HAP-1 (cell line): Measurements from ENCODE around the gene HOXA9.

Source experiments
- DNase-seq, 2 experiments: peaks; one replicate each; pipeline ENCODE4 v3.0.0-alpha.2; 2016 to 2020; ENCODE audit warnings: low spot score in 2 of 2
- H3K27me3 ChIP-seq: fragments of 250-450 bp; sonication (Bioruptor Pico); 2 replicates; pipeline ENCODE4 v1.5.1; 2020; ENCODE audit warnings: low read depth, mild to moderate bottlenecking, moderate library complexity
- H3K36me3 ChIP-seq: fragments of 250-450 bp; sonication (Bioruptor Pico); replicated peaks from 2 replicates; pipeline ENCODE4 v1.5.1; 2020; ENCODE audit warnings: mild to moderate bottlenecking
- H3K4me1 ChIP-seq: fragments of 250-450 bp; sonication (Bioruptor Pico); 2 replicates; pipeline ENCODE4 v1.5.1; 2020; ENCODE audit warnings: mild to moderate bottlenecking
- H3K4me3 ChIP-seq: fragments of 250-450 bp; sonication (Bioruptor Pico); 2 replicates; pipeline ENCODE4 v1.5.1; 2020; ENCODE audit warnings: mild to moderate bottlenecking, moderate library complexity
- H3K9me3 ChIP-seq: fragments of 250-450 bp; sonication (Bioruptor Pico); 2 replicates; pipeline ENCODE4 v1.5.1; 2020; ENCODE audit warnings: mild to moderate bottlenecking, moderate library complexity
- in situ Hi-C: fragments of 300-500 bp; cut with MboI; formaldehyde crosslinking; loops from 3 replicates; pipeline ENCODE4 v1.14.3; 2020; ENCODE audit warnings: low sequenced_read_pairs, inconsistent platforms, mixed read lengths

The HOXA9 gene

DNA sequence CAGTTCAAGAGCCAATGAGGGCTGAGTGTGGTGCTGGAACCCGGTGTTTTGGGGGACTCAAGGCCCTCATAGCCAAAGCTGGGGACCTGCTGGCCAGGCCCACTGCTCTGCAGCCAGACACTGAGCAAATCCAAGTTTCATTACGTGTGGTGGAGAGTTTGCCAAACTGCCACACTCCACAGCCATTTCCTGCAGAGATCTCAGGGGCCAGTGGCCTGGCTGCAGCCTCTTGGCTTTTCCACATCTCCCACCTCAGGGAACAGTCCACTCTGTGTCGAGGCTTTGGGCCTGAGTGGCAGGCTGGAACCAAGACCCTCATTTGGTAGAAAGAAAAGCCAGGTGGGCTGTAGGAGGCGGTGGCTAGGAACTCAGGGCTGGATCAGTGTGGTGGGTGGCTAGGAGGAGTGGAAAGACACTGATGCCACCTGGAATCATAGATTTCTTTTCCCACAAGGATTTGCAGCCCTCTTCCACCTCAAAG is 16.5 kb upstream of the HOXA9 start:
- no peaks in the 10 kb centered on the region for H3K27me3 ChIP-seq
- H3K9me3 ChIP-seq, result no peaks in the 10 kb centered on the region
- H3K4me1 ChIP-seq, result peaks cover 25% of the 10 kb centered on the region
- in situ Hi-C loops, result no loop called here
- H3K4me3 ChIP-seq, result no peak overlapping the region
- peaks cover 12% of the 10 kb centered on the region for H3K36me3 ChIP-seq
- DNase-seq, result peak in 1 of 2 experiments; percentile 7

DNA sequence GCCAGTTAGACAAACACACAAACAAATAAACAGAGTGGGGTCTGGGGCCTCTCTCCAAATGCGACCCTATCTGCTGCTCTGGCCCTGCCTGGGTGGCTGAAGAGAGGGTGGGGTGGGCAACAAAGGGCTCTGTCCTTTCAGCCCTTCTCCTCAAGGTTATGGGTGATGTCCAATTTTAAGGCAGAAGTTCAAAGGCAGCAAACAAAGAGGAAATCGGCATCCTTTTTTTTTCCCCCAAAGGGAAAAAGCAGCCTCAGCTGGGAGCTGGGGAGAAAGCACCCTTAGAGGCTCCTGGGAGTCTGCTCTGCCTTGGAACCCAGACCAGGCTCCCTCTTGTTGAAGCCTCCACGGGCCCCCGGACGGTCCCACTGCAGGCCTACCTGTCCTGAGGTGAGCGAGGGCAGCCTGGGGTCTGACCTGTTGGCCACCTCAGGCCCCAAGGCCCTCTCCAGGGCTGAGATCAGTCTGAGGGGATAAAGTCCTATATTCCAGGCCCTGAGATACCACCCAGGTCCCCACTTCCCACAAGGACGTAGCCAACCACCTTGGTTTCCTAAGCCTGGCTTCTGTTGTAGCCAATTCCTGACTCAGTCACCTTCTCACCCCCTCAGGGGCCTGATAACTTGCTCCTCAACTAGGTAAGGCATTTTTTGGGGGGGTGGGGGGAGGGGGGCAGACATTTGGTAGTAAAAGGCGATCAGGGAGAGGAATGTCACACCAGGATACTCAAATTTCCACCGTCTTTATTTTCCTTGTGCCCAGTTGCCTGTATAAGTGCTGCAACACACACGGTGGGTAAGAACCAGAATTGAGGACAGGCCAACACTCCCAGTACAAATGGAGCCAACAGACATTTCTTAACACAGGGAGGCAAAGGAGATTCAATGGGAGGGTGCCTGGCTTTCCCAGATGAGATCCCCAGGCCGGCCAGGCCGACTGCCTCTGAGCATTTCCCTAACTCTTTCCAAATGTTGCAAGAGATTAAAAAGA is 15.4 kb upstream of the HOXA9 start:
- H3K9me3 ChIP-seq, result no peaks in the 10 kb centered on the region
- in situ Hi-C loops, result no loop called here

DNA sequence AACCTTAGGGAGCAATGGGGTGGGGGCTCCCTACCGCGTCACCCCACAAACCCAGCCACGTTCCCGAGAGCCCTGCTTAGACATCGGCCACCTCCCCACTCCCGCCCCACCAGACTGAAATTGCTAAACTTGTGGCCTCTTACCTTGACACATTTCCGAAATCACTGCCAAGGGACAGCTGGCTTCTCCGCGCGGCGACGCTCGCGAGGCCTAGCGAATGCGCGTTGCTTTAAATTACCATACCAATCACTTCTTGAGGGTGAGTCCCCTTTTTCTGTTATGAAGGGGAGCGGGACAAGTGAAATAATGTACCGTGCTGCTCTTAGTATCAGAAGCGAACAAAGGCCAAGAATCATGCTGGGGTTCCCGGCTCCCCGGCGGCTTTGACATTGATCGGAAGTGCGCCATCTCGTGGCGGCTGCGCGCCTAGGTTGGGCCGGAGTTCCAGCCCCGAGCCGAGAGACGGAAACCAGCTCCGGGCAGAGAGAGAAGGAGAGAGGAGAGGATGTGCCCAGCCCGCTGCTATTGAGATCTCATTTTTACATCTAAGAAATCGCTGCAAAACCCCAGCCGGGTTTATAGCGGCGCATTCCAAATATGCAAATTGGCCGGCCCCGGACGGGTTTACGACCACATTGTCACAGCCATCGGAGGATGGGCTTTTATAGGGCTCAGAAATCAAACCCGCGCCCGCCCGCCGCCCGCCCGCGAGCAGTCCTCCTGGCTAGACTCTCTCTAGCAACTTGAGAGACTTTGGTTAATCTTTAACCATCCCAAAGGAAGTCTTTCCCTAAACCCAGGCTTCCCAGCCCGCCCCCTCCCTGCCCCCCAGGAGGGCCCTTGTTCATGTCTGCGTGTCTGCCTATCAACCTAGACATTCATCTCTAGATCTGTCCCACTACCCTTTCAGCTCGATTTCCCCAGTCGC is 14.4 kb upstream of the HOXA9 start:
- in situ Hi-C loops, result no loop called here
- no peaks in the 10 kb centered on the region for H3K27me3 ChIP-seq

More for the DNA sequence above, 15.4 kb upstream of the HOXA9 start:
- H3K4me1 ChIP-seq, result peaks cover 23% of the 10 kb centered on the region
- H3K36me3 ChIP-seq, result peaks cover 12% of the 10 kb centered on the region
- H3K27me3 ChIP-seq, result no peaks in the 10 kb centered on the region
- DNase-seq, result peak in 1 of 2 experiments; percentile 8
- H3K4me3 ChIP-seq, result peak overlapping the region; percentile 26

DNA sequence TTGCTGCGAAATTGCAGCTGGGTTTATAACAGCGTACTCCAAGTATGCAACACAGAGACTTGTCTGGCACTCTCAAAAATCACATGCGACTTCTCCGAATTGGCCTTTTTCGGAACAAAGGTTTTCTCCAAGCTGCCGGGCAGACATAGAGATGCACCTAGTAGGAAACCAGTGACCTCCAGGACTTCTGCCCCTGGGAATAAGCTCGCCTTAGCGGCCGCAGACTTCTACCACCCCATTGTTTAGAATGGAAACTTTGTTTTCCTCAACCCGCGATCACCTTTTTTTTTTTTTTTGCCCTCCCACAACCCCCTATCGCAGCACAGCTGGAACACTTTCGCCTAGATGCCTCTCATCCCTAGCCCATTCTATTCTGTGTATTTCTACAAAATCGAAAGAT is 13.7 kb upstream of the HOXA9 start:
- in situ Hi-C loops, result no loop called here
- Histone ChIP-seq H3K9me3 (no peaks in the 10 kb centered on the region), H3K4me3 (no peak overlapping the region), H3K27me3 (no peaks in the 10 kb centered on the region), H3K4me1 (peaks cover 29% of the 10 kb centered on the region), H3K36me3 (peaks cover 12% of the 10 kb centered on the region)
- DNase-seq, result peak in 1 of 2 experiments; percentile 18

More for the DNA sequence above, 14.4 kb upstream of the HOXA9 start:
- Histone ChIP-seq H3K4me3 (peak overlapping the region; percentile 26), H3K36me3 (peaks cover 12% of the 10 kb centered on the region), H3K4me1 (peaks cover 24% of the 10 kb centered on the region), H3K9me3 (no peaks in the 10 kb centered on the region)
- DNase-seq, result peak; percentile 76 to 92

DNA sequence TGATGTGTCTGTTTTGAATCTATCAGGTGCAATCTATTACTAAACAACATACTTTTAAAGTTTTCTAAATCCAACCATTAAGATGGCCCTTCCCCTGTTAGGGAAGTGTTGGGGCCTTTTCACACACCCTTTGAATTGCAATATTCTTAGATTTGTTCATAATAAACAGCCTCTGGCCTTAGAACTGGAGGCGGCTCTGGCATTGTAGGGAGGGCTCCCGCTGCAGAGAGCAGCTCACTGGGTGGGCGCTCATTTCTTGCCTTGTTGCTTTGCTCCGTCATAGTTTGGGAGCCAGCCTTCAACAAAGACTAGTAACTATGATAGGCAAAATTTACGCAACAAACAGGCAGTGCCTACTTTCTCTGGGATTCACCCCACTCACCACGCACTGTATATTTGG is 13.0 kb upstream of the HOXA9 start:
- peak in 1 of 2 experiments; percentile 38 for DNase-seq
- Histone ChIP-seq H3K4me3 (no peak overlapping the region), H3K36me3 (peaks cover 12% of the 10 kb centered on the region), H3K4me1 (peaks cover 29% of the 10 kb centered on the region), H3K27me3 (no peaks in the 10 kb centered on the region), H3K9me3 (no peaks in the 10 kb centered on the region)
- in situ Hi-C loops, result no loop called here

DNA sequence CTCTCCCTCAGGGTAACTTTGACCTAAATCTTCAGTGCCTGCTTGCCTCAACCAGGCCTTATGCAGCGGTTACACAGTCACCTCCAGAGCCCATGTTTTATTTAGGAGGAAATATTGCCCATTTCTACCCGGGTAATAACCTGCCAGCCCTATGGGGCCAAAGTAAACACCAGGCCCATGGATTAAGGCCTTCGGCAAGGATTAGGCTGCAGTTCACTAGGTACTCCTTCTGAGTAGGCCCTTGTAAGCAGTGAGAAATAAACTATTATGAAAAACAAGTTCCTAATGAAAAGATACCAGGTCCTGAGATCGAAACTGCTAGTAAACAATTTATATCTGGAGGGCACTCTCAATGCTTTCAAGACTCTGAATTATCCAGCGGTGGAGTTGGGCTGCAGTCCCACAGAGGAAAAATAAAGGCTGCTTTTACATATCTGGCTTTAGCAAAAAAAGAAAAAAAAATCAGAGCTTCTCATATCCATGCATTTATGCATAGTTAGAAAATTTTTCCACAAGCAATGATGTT is 12.5 kb upstream of the HOXA9 start:
- H3K9me3 ChIP-seq, result no peaks in the 10 kb centered on the region
- H3K4me3 ChIP-seq, result no peak overlapping the region
- H3K4me1 ChIP-seq, result peaks cover 27% of the 10 kb centered on the region
- DNase-seq, result peak in 1 of 2 experiments; percentile 20
- in situ Hi-C loops, result no loop called here
- no peaks in the 10 kb centered on the region for H3K27me3 ChIP-seq
- peaks cover 12% of the 10 kb centered on the region for H3K36me3 ChIP-seq

DNA sequence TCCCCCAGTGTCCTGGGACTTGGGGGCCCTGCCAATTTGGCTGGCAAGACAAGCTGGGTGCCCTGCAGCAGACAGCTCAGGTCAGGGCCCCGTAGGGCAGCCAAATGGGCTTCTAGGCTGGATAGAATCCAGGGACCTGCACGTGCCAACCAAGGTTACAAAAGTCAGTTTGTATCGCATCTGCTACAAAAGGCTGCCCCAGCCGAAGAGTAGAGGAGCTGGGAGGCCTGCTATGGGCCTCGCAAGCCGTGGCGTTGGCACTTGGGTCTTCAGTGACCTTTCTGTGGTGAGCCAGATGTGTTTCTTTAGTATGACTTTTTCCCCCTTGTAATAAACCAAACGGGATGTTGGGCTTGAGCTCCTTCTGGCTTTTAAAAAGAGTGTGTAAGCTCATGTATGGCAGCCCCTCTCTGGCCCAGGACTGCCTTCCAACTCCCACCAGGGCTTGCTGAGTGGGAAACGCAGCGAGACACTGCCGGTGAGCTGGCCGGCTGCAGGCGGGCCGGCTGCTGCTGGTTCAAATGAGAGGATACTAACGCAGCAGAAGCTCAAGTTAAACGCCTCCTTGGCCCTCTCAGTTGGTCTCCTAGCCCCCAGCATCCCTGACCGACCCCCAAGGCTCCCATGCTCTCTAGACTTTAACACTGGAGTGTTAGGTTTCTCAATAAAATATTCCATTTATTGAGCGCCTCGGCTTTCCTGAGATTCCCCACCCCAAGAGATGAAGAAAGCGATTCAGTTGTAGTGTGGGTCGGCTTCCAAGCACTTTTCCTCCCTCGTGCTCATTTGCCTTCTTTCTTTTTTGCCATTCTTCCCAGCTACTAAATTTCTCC is 11.8 kb upstream of the HOXA9 start:
- H3K4me1 ChIP-seq, result peaks cover 23% of the 10 kb centered on the region
- H3K27me3 ChIP-seq, result no peaks in the 10 kb centered on the region
- peaks cover 9% of the 10 kb centered on the region for H3K36me3 ChIP-seq
- H3K9me3 ChIP-seq, result no peaks in the 10 kb centered on the region
- DNase-seq, result peak in 1 of 2 experiments; percentile 6
- H3K4me3 ChIP-seq, result no peak overlapping the region
- in situ Hi-C loops, result no loop called here

DNA sequence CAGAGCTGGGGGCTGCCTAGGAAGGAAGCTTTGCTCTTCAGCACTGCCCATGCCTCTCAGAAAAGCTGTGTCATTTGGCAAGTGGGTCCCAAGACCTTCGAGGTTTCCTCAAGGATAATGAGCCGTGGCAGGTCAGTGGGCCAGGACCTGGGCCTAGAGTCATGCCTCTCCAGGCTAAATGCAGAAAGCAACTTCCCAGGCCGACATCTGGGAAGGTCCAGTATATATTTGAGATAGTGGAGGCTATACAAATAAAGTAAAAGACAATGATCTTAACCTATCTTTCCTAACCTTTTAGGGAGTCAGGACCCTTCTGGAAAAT is 11.1 kb upstream of the HOXA9 start:
- H3K9me3 ChIP-seq, result no peaks in the 10 kb centered on the region
- in situ Hi-C loops, result no loop called here
- peaks cover 23% of the 10 kb centered on the region for H3K4me1 ChIP-seq
- H3K27me3 ChIP-seq, result no peaks in the 10 kb centered on the region
- no peak overlapping the region for H3K4me3 ChIP-seq
- peak in 1 of 2 experiments; percentile 6 for DNase-seq
- peaks cover 10% of the 10 kb centered on the region for H3K36me3 ChIP-seq

DNA sequence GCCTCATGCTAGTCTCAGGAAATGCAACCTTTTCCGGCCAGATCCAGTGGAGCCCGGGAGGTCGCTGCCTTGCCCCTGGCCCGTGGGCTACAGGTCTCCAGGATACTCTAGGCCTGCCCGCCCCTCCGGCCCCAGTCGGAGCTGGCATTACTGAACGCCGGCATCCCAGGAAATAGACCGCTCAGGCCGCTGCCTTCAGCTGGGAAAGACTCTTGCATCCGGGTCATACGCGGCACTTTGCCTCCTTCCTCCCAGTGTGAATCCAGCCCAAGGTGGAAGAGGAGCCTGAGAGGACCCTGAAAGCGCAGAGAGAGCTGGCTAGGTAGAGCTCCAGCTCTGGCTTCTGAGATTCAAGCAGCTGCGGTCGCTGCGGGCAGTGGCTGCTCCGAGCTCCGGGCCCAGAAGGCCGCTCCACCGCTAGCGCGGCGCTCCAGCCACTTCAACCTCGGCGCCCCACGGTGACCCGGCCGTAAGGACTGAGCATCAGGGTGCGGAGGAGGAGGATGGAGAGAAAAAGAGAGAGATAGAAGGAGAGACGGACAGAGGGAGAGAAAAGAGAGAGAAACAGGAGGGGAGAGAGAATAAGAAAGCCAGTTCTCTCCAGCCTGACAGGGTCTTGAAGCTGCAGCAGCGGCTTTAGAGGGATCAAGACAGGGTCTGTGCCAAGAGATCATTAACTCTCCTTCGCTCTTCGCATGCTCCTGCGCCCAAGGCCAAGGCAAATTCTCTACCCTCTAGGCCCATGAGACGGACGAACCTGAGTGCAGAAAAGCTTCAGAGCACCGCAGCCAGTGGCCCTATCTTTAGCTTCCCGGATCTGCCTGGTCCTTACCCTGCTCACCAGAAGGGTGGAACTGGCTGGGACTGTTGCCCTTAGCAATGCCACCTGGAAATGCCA is 10.5 kb upstream of the HOXA9 start:
- Histone ChIP-seq H3K36me3 (peaks cover 11% of the 10 kb centered on the region), H3K9me3 (no peaks in the 10 kb centered on the region), H3K4me3 (no peak overlapping the region), H3K4me1 (peaks cover 23% of the 10 kb centered on the region), H3K27me3 (no peaks in the 10 kb centered on the region)
- DNase-seq, result no peak
- in situ Hi-C loops, result no loop called here

DNA sequence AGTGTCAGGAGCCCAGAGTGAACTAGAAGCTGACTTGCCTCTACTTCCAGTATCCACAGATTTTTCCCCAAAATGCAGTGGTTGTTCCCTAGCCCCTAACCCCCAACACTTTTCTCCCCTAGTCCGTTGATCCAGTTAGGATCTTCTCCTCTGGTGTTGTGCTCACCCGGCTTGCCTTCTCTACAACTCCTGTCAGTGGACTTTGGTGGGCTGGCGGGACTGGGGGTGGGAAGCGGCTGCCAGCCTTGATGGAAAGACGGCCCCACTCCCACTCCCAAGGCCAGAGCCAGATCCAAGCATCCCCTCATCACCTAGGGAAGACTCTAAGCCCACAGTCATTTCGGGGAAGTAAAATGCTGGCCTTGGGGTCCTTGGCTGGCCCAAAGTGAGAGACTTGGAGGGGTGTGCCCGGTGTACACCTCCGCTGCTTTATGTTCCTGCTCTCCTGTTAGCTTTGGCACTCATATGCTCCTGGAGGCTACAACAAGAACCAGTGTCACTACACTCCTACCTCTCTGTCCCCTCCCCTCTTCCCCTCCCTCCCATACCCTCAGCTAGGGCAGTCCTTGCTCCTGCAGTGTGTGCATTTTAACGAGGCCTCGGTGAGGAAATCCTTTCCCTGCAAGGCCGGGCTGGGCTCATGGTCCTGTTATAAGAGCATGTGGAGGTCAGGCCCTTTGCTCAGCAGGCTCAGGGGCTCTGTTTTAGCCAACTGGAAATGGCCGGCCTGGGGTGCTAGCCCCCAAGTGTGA is 9.7 kb upstream of the HOXA9 start:
- in situ Hi-C loops, result loop anchor here (25.0 kb wide), 1 partner anchor 963 kb away; the partner anchor contains the start of genes CBX3 and HNRNPA2B1
- H3K27me3 ChIP-seq, result no peaks in the 10 kb centered on the region
- H3K9me3 ChIP-seq, result no peaks in the 10 kb centered on the region
- peak overlapping the region; percentile 70; the same call in 1 of the 2 replicates for H3K4me3 ChIP-seq
- DNase-seq, result peak in 1 of 2 experiments; percentile 71
- peaks cover 11% of the 10 kb centered on the region for H3K36me3 ChIP-seq
- peaks cover 16% of the 10 kb centered on the region for H3K4me1 ChIP-seq
